ENCODE results near the gene CSNK2B. TPM values are rescaled to one million over a fixed set of nuclear protein-coding genes. Genes with fewer than 3 reads are reported as not detected.
A peak's percentile ranks its signal among the peaks of the same experiment; 100 is the strongest.

Gene CSNK2B
- total and polyA plus RNA-seq, 9 of the 15 experiments (the other 6 are each of a cell fraction or from before 2014, with no cell fraction given), result 120 to 1,126 (median 529) TPM

- TF ChIP-seq TGIF2 (CRISPR knock-in tag; IDR thresholded peaks at IDR 0.05) (no peak), POLR2G (IDR thresholded peaks at IDR 0.05; ENCODE audit: low read depth, low read length) (no peak), ZBTB7A (IDR thresholded peaks at IDR 0.05; ENCODE audit: borderline replicate concordance, control insufficient read depth, low read depth, low read length) (no peak), ZNF431 (CRISPR knock-in tag; IDR thresholded peaks at IDR 0.05) (no peak), CBFB (CRISPR knock-in tag; IDR thresholded peaks at IDR 0.05) (peak; percentile 67; the same call in 1 of the 2 replicates), HOXB6 (CRISPR knock-in tag; IDR thresholded peaks at IDR 0.05; ENCODE audit: borderline replicate concordance) (no peak), PTBP1 (IDR thresholded peaks at IDR 0.05; ENCODE audit: low read depth, low read length) (no peak; the same call in 1 of the 2 replicates), U2AF2 (optimal IDR thresholded peaks at IDR 0.05; ENCODE audit: low read depth, low read length) (no peak), PREB (CRISPR knock-in tag; IDR thresholded peaks at IDR 0.05) (no peak), OTX1 (CRISPR knock-in tag; IDR thresholded peaks at IDR 0.05) (0 out of 2 replicates have a peak, but pooled peaks have one; percentile 53), GTF2E2 (tag; IDR thresholded peaks at IDR 0.05) (no peak), ZNF212 (CRISPR knock-in tag; IDR thresholded peaks at IDR 0.05) (no peak), SMARCC2 (IDR thresholded peaks at IDR 0.05; ENCODE audit: low read depth) (no peak), SRF (CRISPR knock-in tag; IDR thresholded peaks at IDR 0.05) (0 out of 4 replicates have a peak, but pooled peaks of 1 of the 2 experiments have one; percentile 1), CTCFL (IDR thresholded peaks at IDR 0.05; ENCODE audit: borderline replicate concordance, insufficient read depth, low read depth, low read length, poor library complexity, severe bottlenecking) (no peak), MTA2 (IDR thresholded peaks at IDR 0.05; ENCODE audit: low read depth) (no peak), ZZZ3 (IDR thresholded peaks at IDR 0.05) (no peak), TEAD4 (IDR thresholded peaks at IDR 0.05; ENCODE audit: low read length) (no peak), TEAD4 (CRISPR knock-in tag; IDR thresholded peaks at IDR 0.05; ENCODE audit: borderline replicate concordance) (0 out of 2 replicates have a peak, but pooled peaks have one; percentile 58), ZFX (CRISPR knock-in tag; IDR thresholded peaks at IDR 0.05) (no peak), XRCC4 (IDR thresholded peaks at IDR 0.05; ENCODE audit: extremely low read depth, insufficient read depth, insufficient read length) (no peak), ARID3B (CRISPR knock-in tag; IDR thresholded peaks at IDR 0.05; ENCODE audit: borderline replicate concordance) (no peak), TRIM28 (IDR thresholded peaks at IDR 0.05) (no peak), ZKSCAN1 (IDR thresholded peaks at IDR 0.05; ENCODE audit: low read depth, low read length) (no peak)
Observed at GRCh38 chr6:31701666-31702404, 36.0 kb downstream of the CSNK2B start (continued).
